Fibroblast of lung (primary cell): ENCODE data around the gene NEK5. TPM values are rescaled to one million over a fixed set of nuclear protein-coding genes. Genes with fewer than 3 reads are reported as not detected.
A peak's percentile ranks its signal among the peaks of the same experiment; 100 is the strongest.
"Not testable (repeated sequence)": the region's sequence is repeated elsewhere in the genome, so short reads cannot be mapped to it uniquely, and the experiment has no call there.

Experiments used
- DNase-seq, 2 donors: peaks; one replicate each; pipeline versions ENCODE4 v3.0.0 to v3.0.0-alpha.2; 2010; ENCODE audit warnings: low read depth in 2 of 2
- H2AFZ ChIP-seq: 2 replicates; pipeline ENCODE4 v1.5.1; 2012; ENCODE audit warnings: low read length, control low read depth, inconsistent platforms
- H3K27ac ChIP-seq: 2 replicates; pipeline ENCODE4 v1.5.1; 2011; ENCODE audit warnings: low read length, control low read depth; ENCODE audit not compliant: insufficient read depth
- H3K27me3 ChIP-seq: 2 replicates; pipeline ENCODE4 v1.5.1; 2011; ENCODE audit warnings: mild to moderate bottlenecking, low read length; ENCODE audit not compliant: control insufficient read depth, insufficient read depth
- H3K36me3 ChIP-seq: 2 replicates; pipeline ENCODE4 v1.5.1; 2011; ENCODE audit warnings: low read length; ENCODE audit not compliant: control insufficient read depth, insufficient read depth
- H3K4me1 ChIP-seq: 2 replicates; pipeline ENCODE4 v1.5.1; 2011; ENCODE audit warnings: low read length; ENCODE audit not compliant: control insufficient read depth, insufficient read depth; ENCODE audit errors: extremely low read depth
- H3K4me2 ChIP-seq: 2 replicates; pipeline ENCODE4 v1.5.1; 2011; ENCODE audit warnings: low read length, control low read depth; ENCODE audit not compliant: insufficient read depth; ENCODE audit errors: extremely low read depth
- H3K4me3 ChIP-seq, 4 experiments: fragments of 200-600 bp in 1 of 4; sonication (generic) in 1 of 4; replicated peaks in 1 of 4; 2 replicates each; pipeline ENCODE4 v1.5.1; 2011 to 2016; ENCODE audit warnings: low read length in 4 of 4, low read depth in 3 of 4, mild to moderate bottlenecking in 3 of 4, control low read depth in 2 of 4, inconsistent platforms in 1 of 4, mixed read lengths in 1 of 4; ENCODE audit not compliant: insufficient read depth in 1 of 4; ENCODE audit errors: control extremely low read depth in 1 of 4
- H3K79me2 ChIP-seq: 2 replicates; pipeline ENCODE4 v1.5.1; 2012; ENCODE audit warnings: mild to moderate bottlenecking, low read length, inconsistent platforms; ENCODE audit not compliant: control insufficient read depth, insufficient read depth
- H3K9ac ChIP-seq: 2 replicates; pipeline ENCODE4 v1.5.1; 2011; ENCODE audit warnings: mild to moderate bottlenecking, low read length, control low read depth; ENCODE audit not compliant: insufficient read depth
- H3K9me3 ChIP-seq: 2 replicates; pipeline ENCODE4 v1.5.1; 2012; ENCODE audit warnings: low read depth, low read length; ENCODE audit not compliant: control insufficient read depth, insufficient read depth
- H4K20me1 ChIP-seq: 2 replicates; pipeline ENCODE4 v1.5.1; 2011; ENCODE audit warnings: low read length; ENCODE audit not compliant: control insufficient read depth, insufficient read depth; ENCODE audit errors: extremely low read depth
- EZH2 ChIP-seq: IDR thresholded peaks from 2 replicates; pipeline ENCODE4 v1.5.1; 2012; ENCODE audit warnings: low read length, control low read depth, mild to moderate bottlenecking; ENCODE audit errors: missing control alignments
- polyA plus RNA-seq, 2 donors: library from polyadenylated mRNA; depleted of rRNA in 1 of 2; stranded (reverse) in 1 of 2; unstranded in 1 of 2; fragments of >200 nt; gene quantifications; 2 replicates each; pipeline ENCODE4 v1.2.1, GENCODE V29; 2011 to 2012; ENCODE audit warnings: missing spikeins in 1 of 2
- total RNA-seq: library from RNA; depleted of rRNA; stranded (reverse); fragments of >200 nt; gene quantifications from 2 replicates; pipeline ENCODE4 v1.2.1, GENCODE V29; 2014
- TF ChIP-seq, protein P1 (sequence below), 2 donors: IDR thresholded peaks in 1 of 2; conservative IDR thresholded peaks in 1 of 2; 1 replicate in 1 of 2; 2 replicates in 1 of 2; pipeline ENCODE4 v1.5.1; 2011 to 2012; ENCODE audit warnings: low read length in 2 of 2, control low read depth in 1 of 2, inconsistent platforms in 1 of 2, low read depth in 1 of 2, mild to moderate bottlenecking in 1 of 2

NEK5 gene
- total and polyA plus RNA-seq, 2 donors (not counting 1 experiment from before 2014, with no cell fraction given): under 0.01 to 0.03 TPM

GRCh38 chr13:52034616-52035226 lies 94.2 kb downstream of the NEK5 start:
- no peaks in the 10 kb centered on the region for H4K20me1 ChIP-seq
- H3K36me3 ChIP-seq: no peaks in the 10 kb centered on the region
- no peak overlapping the region for H3K27ac ChIP-seq
- H3K4me1 ChIP-seq: no peaks in the 10 kb centered on the region
- H3K4me3 ChIP-seq: no peak overlapping the region
- H2AFZ ChIP-seq: no peak overlapping the region
- no peak overlapping the region for H3K4me2 ChIP-seq
- no peak overlapping the region for H3K9ac ChIP-seq
- TF ChIP-seq EZH2: no peak
- TF ChIP-seq, protein P1, sequence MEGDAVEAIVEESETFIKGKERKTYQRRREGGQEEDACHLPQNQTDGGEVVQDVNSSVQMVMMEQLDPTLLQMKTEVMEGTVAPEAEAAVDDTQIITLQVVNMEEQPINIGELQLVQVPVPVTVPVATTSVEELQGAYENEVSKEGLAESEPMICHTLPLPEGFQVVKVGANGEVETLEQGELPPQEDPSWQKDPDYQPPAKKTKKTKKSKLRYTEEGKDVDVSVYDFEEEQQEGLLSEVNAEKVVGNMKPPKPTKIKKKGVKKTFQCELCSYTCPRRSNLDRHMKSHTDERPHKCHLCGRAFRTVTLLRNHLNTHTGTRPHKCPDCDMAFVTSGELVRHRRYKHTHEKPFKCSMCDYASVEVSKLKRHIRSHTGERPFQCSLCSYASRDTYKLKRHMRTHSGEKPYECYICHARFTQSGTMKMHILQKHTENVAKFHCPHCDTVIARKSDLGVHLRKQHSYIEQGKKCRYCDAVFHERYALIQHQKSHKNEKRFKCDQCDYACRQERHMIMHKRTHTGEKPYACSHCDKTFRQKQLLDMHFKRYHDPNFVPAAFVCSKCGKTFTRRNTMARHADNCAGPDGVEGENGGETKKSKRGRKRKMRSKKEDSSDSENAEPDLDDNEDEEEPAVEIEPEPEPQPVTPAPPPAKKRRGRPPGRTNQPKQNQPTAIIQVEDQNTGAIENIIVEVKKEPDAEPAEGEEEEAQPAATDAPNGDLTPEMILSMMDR (conservative IDR thresholded peaks at IDR 0.05 in 1 of 2, IDR thresholded peaks at IDR 0.05 in 1 of 2; ENCODE audit: low read depth in 1 of 2, low read length in 2 of 2): no peak
- DNase-seq: peak in 1 of 2 donors; percentile 10
- no peaks in the 10 kb centered on the region for H3K27me3 ChIP-seq
- H3K9me3 ChIP-seq: no peaks in the 10 kb centered on the region
- H3K79me2 ChIP-seq: no peaks in the 10 kb centered on the region

GRCh38 chr13:52033039-52033438 lies 95.8 kb downstream of the NEK5 start:
- Histone ChIP-seq H3K79me2 (no peaks in the 10 kb centered on the region), H3K4me3 (no peak overlapping the region), H3K9ac (no peak overlapping the region), H2AFZ (no peak overlapping the region), H3K4me2 (no peak overlapping the region), H3K27me3 (no peaks in the 10 kb centered on the region), H3K4me1 (no peaks in the 10 kb centered on the region), H3K27ac (no peak overlapping the region), H3K9me3 (no peaks in the 10 kb centered on the region), H4K20me1 (no peaks in the 10 kb centered on the region), H3K36me3 (no peaks in the 10 kb centered on the region)
- no peak for TF ChIP-seq EZH2
- TF ChIP-seq, protein P1 (conservative IDR thresholded peaks at IDR 0.05 in 1 of 2, IDR thresholded peaks at IDR 0.05 in 1 of 2; ENCODE audit: low read depth in 1 of 2, low read length in 2 of 2): no peak
- no peak for DNase-seq

GRCh38 chr13:52030401-52030800 lies 98.5 kb downstream of the NEK5 start:
- not testable (repeated sequence) for H3K4me3 ChIP-seq, H3K27ac ChIP-seq, H4K20me1 ChIP-seq, DNase-seq, H3K4me2 ChIP-seq, H3K79me2 ChIP-seq, H3K9me3 ChIP-seq, H3K27me3 ChIP-seq, H3K9ac ChIP-seq, H2AFZ ChIP-seq, H3K36me3 ChIP-seq, H3K4me1 ChIP-seq
